Osteoblast (primary cell): Measurements from ENCODE around the gene POLDIP3. TPM values are rescaled to one million over a fixed set of nuclear protein-coding genes. Genes with fewer than 3 reads are reported as not detected.
A peak's percentile ranks its signal among the peaks of the same experiment; 100 is the strongest.

Experiments
- DNase-seq: peaks from one replicate; pipeline ENCODE4 v3.0.0; 2011; ENCODE audit warnings: low spot score, mixed read lengths; ENCODE audit not compliant: insufficient read length; ENCODE audit errors: missing footprints
- H2AFZ ChIP-seq: 2 replicates; pipeline ENCODE4 v1.6.0; 2011; ENCODE audit warnings: mild to moderate bottlenecking, low read length
- H3K27ac ChIP-seq: 2 replicates; pipeline ENCODE4 v1.5.1; 2011; ENCODE audit warnings: mild to moderate bottlenecking, low read depth, low read length, moderate library complexity
- H3K27me3 ChIP-seq: 2 replicates; pipeline ENCODE4 v1.6.0; 2012; ENCODE audit warnings: mild to moderate bottlenecking, control low read depth, inconsistent platforms, low read length, moderate library complexity; ENCODE audit not compliant: insufficient read depth
- H3K36me3 ChIP-seq: 2 replicates; pipeline ENCODE4 v1.5.1; 2011; ENCODE audit warnings: mild to moderate bottlenecking, low read length, control low read depth, moderate library complexity; ENCODE audit not compliant: insufficient read depth
- H3K4me1 ChIP-seq: 2 replicates; pipeline ENCODE4 v1.5.1; 2011; ENCODE audit warnings: mild to moderate bottlenecking, low read length, control low read depth, moderate library complexity; ENCODE audit not compliant: insufficient read depth
- H3K4me2 ChIP-seq: 2 replicates; pipeline ENCODE4 v1.6.0; 2011; ENCODE audit warnings: mild to moderate bottlenecking, low read length; ENCODE audit not compliant: insufficient read depth
- H3K4me3 ChIP-seq: fragments of 200-600 bp; sonication (generic); 3 replicates; pipeline ENCODE4 v1.5.1; 2012; ENCODE audit warnings: mild to moderate bottlenecking, low read length, inconsistent platforms; ENCODE audit not compliant: insufficient read depth
- H3K79me2 ChIP-seq: 2 replicates; pipeline ENCODE4 v1.6.0; 2012; ENCODE audit warnings: mild to moderate bottlenecking, low read length, control low read depth, inconsistent platforms; ENCODE audit not compliant: insufficient read depth
- H3K9me3 ChIP-seq: 2 replicates; pipeline ENCODE4 v1.5.1; 2011; ENCODE audit warnings: low read depth, low read length, control low read depth
- H4K20me1 ChIP-seq: 2 replicates; pipeline ENCODE4 v1.6.0; 2012; ENCODE audit warnings: mild to moderate bottlenecking, low read length, control low read depth; ENCODE audit not compliant: insufficient read depth
- total RNA-seq: library from RNA; depleted of rRNA; stranded (reverse); fragments of >200 nt; gene quantifications from 2 replicates; pipeline ENCODE4 v1.2.3, GENCODE V29; 2012
- TF ChIP-seq, protein P1 (sequence below): IDR thresholded peaks from 2 replicates; pipeline ENCODE4 v1.5.1; 2011; ENCODE audit warnings: mild to moderate bottlenecking, low read depth, low read length, moderate library complexity; ENCODE audit errors: extremely low read depth

POLDIP3 gene, protein sequence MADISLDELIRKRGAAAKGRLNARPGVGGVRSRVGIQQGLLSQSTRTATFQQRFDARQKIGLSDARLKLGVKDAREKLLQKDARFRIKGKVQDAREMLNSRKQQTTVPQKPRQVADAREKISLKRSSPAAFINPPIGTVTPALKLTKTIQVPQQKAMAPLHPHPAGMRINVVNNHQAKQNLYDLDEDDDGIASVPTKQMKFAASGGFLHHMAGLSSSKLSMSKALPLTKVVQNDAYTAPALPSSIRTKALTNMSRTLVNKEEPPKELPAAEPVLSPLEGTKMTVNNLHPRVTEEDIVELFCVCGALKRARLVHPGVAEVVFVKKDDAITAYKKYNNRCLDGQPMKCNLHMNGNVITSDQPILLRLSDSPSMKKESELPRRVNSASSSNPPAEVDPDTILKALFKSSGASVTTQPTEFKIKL
- total RNA-seq: 21.2 and 22.4 TPM in 2 replicates

DNA sequence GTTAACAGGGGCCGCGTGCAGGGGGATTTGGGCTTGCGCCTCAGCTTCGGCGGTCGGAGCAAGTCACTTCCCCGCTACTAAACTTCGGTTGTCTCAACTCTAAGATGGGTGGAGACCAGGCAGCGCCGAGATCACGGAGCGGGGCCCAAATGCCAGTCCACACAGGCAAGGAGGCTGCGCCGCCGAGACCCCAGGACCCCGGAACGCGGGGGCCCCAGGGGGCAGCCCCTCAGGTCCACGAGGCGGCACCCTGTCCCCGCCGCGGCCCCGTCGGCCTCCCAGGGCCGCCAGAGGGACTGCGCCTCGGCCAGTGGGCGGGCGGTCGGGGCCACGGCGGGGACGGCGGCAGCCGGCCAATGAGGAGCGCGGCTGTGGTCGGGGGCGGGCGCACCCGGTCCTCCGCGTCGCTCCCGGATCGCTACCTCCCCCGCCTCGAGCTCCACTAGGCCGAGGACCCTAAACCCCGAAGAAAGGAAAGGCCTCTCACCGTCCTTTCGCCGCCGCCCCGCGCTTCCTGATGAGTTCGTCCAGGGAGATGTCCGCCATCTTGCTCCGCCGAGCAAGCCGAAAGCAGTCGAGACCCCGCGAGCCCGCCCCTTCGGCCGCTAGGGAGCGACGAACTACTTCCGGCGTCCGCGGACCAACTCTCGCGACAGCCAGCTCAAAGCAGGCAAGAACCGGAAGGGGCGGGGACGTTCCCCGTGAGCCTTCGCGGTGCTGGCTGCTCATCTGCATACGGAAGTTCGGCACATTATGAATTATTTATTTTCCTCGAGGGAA is at the start of gene POLDIP3:
Gene POLDIP3 (minus strand): TSS at position 572 of the 780 bp plus-strand sequence. CDS start 26 bp downstream, at position 546.
- H3K27me3 ChIP-seq: no peaks in the 10 kb centered on the region
- peaks cover 44% of the 10 kb centered on the region for H3K4me1 ChIP-seq
- peak within 1 kb of the TSS; percentile 100 for H3K27ac ChIP-seq
- peak within 1 kb of the TSS; percentile 98 for H3K4me2 ChIP-seq
- H3K4me3 ChIP-seq: peak within 1 kb of the TSS; percentile 83
- H2AFZ ChIP-seq: peak within 1 kb of the TSS; percentile 92
- TF ChIP-seq, protein P1, sequence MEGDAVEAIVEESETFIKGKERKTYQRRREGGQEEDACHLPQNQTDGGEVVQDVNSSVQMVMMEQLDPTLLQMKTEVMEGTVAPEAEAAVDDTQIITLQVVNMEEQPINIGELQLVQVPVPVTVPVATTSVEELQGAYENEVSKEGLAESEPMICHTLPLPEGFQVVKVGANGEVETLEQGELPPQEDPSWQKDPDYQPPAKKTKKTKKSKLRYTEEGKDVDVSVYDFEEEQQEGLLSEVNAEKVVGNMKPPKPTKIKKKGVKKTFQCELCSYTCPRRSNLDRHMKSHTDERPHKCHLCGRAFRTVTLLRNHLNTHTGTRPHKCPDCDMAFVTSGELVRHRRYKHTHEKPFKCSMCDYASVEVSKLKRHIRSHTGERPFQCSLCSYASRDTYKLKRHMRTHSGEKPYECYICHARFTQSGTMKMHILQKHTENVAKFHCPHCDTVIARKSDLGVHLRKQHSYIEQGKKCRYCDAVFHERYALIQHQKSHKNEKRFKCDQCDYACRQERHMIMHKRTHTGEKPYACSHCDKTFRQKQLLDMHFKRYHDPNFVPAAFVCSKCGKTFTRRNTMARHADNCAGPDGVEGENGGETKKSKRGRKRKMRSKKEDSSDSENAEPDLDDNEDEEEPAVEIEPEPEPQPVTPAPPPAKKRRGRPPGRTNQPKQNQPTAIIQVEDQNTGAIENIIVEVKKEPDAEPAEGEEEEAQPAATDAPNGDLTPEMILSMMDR: no peak
- peaks cover 18% of the 10 kb centered on the region for H3K36me3 ChIP-seq
- DNase-seq: peak; percentile 99
- no peaks in the 10 kb centered on the region for H3K9me3 ChIP-seq
- peaks cover 45% of the 10 kb centered on the region for H3K79me2 ChIP-seq
- H4K20me1 ChIP-seq: peaks cover 36% of the 10 kb centered on the region

DNA sequence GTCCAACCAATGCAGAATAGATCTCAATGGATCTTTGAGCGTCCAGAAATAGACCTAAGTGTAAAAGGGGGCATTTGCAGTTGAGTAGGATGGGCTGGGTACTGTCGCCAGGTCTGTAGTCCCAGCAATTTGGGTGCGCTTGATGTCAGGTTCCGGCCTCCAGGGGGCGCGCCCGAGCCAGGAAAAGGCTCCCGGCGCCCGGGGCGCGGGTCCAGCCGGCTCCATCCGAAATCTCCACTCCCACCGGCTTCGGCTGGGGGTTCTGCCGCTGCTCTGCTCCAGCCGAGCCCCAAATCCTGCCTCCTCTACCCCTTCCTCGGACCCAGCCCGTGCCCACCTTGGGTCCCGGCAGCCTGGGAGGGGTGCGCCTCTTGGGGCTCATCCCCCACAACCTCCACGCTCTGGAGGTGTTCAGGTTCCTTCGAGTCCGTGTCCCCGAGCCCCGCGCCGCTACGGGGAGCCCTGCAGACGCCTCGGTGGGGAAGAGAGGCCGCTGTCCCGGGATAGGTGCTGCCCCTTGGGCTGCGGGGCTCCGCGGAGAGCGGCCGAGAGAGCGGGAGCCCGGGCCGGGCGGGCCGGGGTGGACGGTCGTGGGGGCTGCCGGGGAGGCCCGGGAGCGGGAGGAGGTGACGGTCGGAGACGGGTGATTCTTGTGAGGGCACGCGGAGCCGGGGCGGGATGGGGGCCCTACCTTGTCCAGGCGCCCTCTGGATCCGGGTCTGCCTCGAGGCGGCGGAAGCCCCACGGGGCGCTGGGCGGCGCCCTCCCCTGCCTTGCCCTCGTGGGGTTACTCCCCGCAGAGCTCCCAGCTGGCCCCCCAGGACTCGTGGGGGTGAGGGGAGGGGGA is 47.5 kb upstream of the POLDIP3 start:
- Histone ChIP-seq H3K4me2 (peak overlapping the region; percentile 88), H3K4me3 (peak overlapping the region; percentile 78), H3K4me1 (peaks cover 6% of the 10 kb centered on the region), H3K27me3 (no peaks in the 10 kb centered on the region), H4K20me1 (no peaks in the 10 kb centered on the region), H3K27ac (peak overlapping the region; percentile 63), H3K36me3 (no peaks in the 10 kb centered on the region), H3K79me2 (no peaks in the 10 kb centered on the region), H2AFZ (peak overlapping the region; percentile 93), H3K9me3 (no peaks in the 10 kb centered on the region)
- TF ChIP-seq, protein P1: peak; percentile 75
- DNase-seq: peak; percentile 97

DNA sequence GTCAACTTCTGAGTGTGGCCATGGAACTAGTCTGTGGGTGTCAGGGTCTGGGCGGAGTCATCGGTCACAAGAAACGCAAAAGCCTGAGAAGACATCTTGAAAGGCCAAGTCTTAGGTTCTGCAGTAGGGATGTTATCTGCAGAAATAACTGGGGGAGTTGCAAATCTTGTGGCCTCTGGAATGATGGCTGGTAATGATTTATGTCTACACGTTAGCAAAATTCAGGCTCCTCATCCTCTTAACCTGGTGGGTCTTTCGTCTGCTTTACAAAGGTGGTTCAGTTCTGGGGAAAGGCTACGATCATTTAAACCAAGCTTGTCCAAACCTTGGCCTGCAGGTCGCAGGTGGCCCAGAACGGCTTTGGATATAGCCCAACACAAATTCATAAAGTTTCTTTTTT is 41.9 kb upstream of the POLDIP3 start:
- H3K9me3 ChIP-seq: no peaks in the 10 kb centered on the region
- DNase-seq: peak; percentile 44

More for the DNA sequence above, 41.9 kb upstream of the POLDIP3 start:
- no peaks in the 10 kb centered on the region for H3K36me3 ChIP-seq
- H3K4me3 ChIP-seq: no peak overlapping the region
- TF ChIP-seq, protein P1: no peak
- H3K79me2 ChIP-seq: no peaks in the 10 kb centered on the region
- no peaks in the 10 kb centered on the region for H4K20me1 ChIP-seq
- no peak overlapping the region for H3K4me2 ChIP-seq
- no peak overlapping the region for H2AFZ ChIP-seq
- H3K27ac ChIP-seq: no peak overlapping the region
- no peaks in the 10 kb centered on the region for H3K27me3 ChIP-seq
- peaks cover 4% of the 10 kb centered on the region for H3K4me1 ChIP-seq
